A673 (cell line): Measurements from ENCODE around the gene CRISPLD2.

Experiments used
- EZH2 ChIP-seq: fragments of 200-600 bp; sonication (generic); IDR thresholded peaks from 2 replicates; pipeline ENCODE4 v1.6.1; 2017; ENCODE audit warnings: borderline replicate concordance, low read depth, mild to moderate bottlenecking, mixed read lengths, antibody characterized with exemption, low read length; ENCODE audit not compliant: poor library complexity, severe bottlenecking
- TF ChIP-seq, protein P1 (sequence below): fragments of 300-800, 200-600 bp; sonication (generic); conservative IDR thresholded peaks from 2 replicates; pipeline ENCODE4 v1.5.1; 2017; ENCODE audit warnings: low read depth, mild to moderate bottlenecking, antibody characterized with exemption, low read length, moderate library complexity, mixed read lengths

DNA sequence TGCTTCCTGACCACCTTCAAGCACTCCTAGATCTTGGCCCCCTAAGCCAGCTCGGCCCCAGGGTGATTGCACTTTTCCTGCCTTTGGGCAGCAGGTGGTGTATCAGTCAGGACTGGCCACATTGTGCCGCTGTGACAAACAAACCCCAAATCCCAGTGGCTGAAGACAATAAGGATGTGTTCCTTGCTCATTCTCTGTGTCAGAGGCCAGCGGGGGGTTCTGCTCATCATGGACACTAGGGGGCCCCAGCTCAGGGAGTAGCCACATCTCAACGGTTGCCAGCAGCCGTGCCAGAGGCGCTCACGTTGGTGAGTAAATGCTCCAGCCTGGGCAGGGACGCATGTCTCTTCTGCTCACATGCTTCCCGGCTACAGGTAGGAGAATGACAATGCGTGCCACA lies 131.1 kb downstream of the CRISPLD2 start:
- no peak for TF ChIP-seq EZH2
- TF ChIP-seq, protein P1, sequence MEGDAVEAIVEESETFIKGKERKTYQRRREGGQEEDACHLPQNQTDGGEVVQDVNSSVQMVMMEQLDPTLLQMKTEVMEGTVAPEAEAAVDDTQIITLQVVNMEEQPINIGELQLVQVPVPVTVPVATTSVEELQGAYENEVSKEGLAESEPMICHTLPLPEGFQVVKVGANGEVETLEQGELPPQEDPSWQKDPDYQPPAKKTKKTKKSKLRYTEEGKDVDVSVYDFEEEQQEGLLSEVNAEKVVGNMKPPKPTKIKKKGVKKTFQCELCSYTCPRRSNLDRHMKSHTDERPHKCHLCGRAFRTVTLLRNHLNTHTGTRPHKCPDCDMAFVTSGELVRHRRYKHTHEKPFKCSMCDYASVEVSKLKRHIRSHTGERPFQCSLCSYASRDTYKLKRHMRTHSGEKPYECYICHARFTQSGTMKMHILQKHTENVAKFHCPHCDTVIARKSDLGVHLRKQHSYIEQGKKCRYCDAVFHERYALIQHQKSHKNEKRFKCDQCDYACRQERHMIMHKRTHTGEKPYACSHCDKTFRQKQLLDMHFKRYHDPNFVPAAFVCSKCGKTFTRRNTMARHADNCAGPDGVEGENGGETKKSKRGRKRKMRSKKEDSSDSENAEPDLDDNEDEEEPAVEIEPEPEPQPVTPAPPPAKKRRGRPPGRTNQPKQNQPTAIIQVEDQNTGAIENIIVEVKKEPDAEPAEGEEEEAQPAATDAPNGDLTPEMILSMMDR = peak; percentile 57
